IPS-NIHi7 (cell line): ENCODE results near the gene GALNT2.

Source experiments
- DNase-seq: peaks from one replicate; pipeline ENCODE4 v3.0.0; 2012; ENCODE audit warnings: mixed read lengths; ENCODE audit errors: extremely low spot score

The GALNT2 gene

DNA sequence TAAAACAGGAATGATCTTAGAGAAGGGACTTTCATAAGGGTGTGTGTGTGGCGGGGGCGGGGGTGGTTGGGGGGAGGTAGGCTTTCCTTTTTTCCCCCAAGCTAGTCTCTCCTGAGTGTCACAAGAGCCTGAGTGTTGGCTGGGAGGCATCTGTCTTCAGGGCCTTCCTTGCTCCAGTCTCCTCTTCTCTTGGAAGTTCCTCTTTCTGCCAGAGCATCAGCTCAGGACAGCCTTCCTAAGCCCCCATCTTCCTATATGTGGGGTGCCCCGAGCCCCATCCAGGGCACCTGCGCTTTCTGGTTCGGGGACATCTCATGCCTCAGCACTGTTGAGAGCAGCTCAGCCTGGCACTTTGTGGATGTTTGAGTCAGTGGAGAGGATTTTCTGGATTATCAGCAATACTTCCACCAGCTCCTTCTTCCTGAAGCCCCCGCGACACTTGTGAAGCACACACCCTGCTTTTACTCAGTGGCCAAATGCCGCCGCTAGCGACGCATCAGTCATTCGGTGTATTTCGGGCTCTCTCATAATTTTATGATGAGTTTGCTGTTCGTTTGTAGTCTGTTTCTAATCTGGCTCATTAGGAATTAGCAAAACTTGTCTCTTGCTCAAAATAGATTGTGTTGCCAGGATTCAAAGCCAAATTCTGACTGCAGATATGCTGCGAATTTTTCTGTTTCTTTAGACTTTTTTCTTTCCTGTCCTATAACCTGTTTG is 61.7 kb downstream of the GALNT2 start:
- DNase-seq: no peak

DNA sequence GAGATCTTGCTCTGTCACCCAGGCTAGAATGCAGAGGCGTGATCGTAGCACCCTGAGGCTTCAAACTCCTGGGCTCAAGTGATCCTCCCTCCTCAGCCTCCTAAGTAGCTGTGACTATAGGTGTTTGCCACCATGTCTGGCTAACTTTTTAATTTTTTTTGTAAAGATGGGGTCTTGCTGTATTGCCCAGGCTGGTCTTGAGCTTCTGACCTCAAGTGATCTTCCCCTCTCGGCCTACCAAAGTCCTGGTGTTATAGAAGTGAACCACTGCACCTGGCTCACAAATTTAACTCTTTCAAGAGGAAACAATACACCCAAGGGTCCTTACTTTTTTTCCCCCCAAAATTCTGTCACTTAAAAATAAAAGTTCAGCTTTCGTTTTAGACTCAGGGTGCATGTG is 62.3 kb downstream of the GALNT2 start:
- DNase-seq: no peak

DNA sequence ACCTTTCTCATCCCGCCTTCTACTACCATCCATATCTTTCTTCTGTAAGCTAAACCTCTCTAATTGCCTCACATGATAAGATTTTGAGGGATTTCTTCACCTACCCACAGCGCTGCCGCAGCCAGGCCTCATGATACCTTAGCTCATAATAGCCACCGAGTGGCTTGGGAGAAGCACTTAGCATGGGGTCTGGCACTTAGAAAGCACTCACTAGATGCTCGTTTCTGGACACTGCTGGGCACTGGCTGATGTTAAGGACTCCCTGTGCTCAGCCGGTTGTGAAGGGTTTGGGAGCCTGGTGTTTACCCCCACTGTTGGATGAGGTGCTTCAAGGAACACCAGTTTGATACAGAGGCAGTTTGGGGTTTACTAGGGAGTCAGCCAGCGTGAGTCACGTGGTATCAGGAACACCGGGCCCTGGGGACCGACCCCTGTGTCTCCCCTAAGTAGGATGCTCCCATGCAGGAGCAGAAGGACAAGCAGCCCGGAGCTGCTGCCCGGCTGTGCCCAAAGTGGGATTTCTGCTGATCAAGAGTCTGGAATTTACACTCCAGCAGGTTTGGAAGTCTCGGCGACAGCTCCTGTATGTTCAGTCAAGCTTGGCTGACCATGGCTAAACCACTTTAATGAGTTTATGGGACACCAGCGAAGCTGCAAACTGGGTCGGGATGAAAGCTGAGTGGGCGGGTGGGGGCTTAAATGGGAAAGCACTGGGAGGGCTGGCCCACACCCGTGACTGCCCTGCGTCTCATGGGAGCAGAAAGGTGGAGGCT is 63.3 kb downstream of the GALNT2 start:
- DNase-seq: no peak

DNA sequence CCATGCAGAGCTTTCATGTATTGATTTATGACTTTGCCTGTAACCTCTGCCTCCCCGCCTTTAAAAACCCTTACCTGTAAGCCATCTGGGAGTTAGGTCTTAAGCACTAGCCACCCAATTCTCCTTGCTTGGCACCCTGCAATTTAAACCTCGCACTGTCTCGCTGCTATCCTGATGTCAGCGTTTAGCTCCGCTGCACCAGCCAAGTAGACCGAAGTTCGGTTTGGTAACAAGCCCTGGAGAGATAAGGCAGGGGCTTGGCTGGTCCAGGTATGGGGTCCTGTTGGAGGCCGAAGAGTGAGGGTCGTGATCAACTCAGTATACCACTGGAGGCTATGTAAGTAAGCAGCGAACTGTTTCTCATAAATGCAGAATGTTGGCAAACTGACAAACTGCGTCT is 64.4 kb downstream of the GALNT2 start:
- no peak for DNase-seq

DNA sequence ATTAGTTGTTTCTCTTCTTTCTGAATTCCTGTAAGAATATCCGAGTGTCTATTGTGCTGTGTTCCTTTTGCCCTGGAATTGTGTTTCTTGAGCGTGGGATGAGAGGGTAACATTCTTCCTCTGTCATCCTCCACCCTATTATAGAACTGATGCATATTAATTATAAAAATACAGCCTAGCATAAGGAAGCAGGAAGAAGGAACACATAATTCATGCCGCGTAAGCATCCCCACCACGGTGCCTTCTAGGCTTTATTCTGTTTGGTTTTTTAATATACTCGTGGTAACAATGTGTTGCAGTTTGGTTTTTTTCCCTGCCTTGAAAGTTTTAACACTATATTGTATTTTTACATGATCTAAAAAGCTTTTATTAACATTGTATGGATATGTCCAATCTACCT is 65.7 kb downstream of the GALNT2 start:
- no peak for DNase-seq

DNA sequence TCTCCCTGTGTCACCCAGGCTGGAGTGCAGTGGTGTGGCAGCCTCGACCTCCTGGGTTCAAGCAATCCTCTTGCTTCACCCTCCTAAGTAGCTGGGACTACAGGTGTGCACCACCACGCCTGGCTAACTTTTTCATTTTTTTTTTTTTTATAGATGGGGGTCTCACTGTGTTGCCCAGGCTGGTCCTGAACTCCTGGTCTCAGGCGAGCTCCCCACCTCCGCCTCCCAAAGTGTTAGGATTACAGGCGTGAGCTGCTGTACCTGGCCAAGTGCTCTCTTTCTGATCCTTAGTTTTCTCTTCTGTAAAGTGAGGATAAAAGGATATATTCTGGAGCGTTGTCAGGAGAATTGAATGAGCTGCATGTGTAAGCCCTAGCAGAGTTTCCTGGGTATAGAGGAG is 68.7 kb downstream of the GALNT2 start:
- DNase-seq: no peak

DNA sequence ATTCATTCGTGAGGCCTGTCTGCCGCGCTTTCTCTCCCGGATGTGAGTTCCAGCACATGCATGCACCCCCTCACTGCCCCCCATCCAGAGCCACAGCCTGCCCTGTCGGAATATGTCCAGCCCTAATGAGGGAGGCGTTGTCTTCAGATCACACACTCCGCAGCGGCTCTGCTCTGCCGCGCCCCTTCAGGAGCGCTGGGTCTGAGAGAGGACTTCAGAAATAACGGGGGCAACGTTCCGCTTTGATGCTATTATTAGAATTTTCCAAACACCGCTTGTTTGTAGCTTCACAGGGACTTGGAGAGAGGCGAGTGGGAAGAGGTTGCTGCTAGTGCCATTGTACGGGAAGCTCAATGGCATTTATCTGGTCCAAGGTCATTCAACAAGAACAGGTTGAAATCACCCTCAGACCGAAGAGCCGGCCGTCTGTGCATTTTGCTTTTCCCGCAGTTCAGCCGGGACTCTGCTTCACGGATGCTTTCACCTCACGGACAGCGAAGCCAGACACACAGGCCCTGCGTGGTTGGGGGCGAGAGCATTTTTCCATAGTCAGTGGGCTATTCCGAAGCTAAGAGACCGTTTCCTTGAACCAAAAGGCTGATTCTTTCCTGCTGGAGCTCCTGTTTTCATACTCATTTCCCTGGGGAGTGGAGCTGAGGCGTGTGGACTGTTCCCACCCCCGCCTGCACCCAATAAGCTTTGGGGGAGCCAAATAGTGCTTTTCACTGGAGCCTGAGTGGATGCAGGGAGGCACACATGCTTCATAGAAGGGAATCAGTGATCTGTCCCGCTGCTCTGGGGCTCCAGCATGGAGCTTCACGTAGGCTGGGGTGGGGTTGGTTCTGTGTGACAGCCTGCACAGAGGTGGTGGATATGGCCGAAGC is 69.7 kb downstream of the GALNT2 start:
- no peak for DNase-seq

DNA sequence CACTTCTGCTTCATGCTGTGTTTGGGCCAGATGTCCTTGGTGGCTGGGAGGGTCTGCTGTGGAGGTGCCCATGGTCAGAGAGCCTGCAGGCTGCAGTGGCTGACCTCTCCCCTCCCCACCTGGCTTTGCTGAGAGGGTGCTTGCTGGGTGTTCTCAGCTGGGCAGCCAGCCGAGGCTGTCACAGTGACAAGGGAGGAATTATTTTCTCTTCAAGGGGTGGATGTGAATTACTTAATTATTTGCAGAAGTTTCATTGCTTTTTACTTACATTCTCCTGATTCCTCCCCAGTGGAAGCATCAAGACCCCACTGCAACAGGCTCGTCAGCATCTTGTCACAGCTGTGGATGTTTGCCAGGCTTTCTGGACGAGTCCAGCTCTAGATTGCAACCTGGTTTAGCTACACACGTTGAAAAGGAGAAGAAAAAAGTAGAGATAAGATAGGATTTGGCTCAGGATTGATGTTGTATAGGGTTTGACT is 70.3 kb downstream of the GALNT2 start:
- DNase-seq: no peak

DNA sequence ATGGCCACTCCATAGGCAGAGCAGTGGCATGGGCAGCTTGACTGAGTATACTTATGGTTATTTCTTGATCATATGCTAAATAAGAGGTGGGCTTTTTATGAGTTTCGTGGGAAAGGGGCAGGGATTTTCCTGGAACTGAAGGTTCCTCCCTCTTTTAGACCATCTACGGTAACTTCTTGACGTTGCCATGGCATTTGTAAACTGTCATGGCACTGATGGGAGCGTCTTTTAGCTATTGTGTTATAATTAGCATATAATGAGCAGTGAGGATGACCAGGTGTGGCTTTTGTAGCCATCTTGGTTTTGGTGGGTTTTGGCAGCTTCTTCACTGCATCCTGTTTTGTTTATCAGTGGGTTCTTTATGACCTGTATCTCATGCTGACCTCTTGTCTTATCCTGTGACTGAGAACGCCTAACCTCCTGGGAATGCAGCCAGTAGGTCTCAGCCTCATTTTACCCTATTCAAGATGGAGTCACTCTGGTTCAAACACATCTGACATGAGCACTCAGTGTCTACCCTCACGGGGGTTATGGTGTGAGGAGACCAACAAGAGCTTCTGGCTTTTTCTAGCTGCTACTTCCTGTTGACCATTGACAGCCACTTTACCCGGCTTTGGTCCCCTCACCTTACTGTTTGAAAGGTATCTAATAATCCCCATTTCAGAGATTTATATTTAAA is 71.7 kb downstream of the GALNT2 start:
- no peak for DNase-seq

DNA sequence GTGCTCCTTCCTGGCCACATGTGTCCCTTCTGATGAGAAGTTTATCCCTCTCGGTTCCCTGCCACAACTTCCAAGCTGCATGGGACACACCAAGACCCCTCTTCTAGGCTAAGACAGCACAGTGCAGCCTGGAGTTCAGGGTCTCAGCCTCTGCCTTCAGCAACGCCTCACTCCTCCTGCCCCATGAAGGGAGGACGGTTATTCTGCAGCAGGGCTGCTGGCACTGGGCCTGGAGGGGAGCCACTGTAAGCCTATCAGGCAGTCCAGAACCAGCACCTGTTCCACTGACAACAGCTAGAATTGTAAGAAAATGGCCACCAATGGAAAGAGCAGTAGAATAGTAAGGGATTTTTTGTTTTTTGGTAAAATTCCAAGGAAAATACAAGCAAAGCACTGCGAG is 72.3 kb downstream of the GALNT2 start:
- no peak for DNase-seq

DNA sequence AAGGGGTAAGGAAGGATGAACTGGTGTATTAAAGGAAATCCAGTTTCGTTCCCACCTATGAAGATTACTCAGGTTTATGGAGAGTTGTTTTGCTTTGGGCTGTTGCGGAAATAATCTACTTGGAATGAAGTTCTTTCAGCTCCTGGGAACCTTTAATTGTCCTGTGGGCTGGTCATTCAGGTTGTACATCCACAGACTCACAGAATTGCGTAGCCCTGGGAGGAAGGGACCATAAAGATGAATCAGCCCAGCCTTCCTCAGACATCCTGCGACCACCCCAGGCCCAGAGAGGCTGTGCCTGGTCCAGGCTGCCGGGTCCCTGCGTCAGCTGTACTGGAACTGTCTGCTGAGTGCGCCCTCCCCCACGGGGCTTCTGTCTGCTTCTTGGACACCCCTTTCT is 72.7 kb downstream of the GALNT2 start:
- no peak for DNase-seq

DNA sequence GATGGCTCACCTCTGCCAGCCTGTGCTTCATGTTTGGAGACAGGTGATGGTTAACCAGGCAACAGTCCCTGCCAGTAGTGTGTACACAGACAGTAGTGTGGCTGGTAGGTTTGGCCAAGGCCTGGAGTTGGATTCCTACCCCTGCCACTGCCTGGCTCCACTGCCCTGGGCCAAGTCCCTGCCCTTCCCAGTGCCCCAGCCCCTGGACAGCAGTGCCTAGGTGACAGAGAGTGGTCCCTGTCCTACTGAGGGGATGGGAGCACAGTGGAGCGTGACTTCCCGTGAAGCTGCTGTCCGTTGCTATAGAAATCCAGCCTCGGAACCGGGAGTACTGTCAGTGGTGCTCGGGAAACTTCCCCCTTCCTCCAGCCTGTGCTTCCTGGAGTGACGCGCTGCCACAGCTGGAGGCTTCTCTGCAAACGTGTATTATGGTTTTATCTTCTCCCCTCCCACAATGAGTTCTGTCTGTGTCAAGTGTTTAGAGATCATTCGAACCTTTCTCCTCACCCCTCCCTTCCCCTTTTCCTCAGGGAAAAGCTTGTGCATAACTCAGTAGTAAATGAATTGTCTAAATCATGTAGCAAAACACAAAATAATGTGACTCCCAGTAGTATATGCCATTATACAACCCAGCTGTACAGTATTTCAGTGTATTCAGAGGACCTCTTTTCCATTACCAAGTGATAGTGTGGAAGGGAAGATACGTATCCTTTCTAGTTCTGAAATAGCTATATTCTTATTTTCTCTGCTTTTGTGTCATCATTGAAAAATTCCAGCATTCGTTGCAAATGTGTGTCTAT is 73.4 kb downstream of the GALNT2 start:
- DNase-seq: no peak

DNA sequence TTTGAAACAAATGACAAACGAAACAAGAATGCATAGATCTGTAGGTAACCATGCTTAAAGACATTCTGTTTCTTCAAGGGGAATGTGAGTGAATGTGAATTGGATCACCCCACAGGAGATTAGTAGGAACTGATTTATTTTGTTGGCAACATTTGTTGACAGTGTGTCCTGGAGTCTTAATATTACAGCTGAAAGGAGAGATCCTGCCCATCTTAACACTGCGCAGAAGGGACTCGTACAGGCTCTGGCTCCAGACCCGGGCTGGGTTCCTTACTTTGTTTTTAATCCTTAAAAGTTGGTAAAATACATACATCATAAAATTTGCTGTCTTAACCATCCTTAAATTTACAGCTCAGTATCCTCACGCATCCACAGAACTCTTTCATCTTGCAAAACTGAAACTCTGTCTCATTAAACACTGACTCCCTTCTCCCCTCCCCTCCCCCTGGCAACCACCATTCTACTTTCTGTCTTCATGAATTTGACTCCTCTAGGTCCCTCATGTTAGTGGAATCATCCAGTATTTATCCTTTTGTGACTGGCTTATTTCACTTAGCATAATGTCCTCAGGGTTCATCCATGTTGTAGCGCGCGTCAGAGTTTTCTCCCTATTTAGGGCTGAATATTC is 74.1 kb downstream of the GALNT2 start:
- DNase-seq: no peak

DNA sequence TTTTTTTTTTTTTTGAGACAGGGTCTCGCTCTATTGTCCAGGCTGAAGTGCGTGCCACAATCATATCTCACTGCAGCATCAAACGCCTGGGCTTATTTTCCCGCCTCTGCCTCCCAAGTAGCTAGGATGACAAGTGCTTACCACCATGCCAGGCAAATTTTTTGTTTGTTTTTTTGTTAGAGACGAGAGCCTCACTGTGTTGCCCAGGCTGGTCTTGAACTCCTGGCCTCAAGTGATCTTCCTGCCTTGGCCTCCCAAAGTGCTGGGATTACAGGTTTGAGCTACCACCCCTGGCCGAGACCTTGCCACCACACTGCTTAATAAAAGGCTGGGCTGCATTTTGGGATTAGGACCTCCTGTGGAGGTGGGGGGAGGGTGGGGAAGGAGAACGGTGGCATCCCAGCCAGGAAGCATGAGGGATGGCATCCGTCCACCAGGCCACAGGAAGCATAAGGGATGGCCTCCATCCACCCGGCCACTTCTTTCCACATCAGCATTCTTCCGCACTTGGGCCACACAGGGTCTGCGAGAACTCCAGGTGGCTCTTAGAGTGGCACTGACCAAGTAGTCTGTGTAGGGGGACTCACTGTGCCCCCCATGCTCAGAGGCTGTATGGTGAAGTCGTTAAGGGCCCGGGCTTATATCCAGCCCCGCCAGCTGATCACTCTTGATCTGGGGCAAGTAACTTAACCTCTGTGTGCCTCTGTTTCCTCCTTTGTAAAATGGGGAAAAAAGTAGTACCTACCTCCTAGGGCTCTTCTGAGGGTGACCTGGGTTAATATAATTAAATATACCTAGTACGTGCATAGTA is 75.0 kb downstream of the GALNT2 start:
- no peak for DNase-seq

DNA sequence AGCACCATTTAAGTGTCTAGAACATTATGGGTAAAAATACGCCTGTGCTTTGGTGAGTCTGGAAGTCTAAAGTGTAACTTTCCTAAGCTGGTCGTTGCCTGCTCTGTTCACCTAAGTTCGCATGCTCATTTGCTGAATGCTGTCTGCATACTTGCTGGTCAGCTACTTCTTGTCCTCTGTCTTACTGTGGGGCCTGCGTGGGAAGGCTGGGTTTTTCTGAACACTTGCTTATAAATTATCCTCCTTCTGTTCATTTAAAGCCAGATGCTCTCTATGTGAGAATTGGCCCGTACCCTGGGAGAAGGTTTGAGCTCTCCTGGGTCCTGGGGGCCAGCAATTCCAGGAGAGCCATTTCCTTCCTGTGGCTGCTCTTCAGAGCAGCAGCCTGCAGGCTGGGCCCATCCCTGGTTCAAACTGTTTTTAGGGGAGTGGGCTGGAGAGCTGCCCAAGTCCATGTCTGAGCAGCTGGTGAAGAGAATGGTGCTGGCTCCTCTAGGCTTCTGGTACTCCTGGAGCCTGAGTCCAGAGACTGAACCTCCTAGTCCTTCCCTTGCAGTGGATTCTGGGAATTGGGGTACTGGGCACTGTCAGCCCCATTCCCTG is 75.7 kb downstream of the GALNT2 start:
- no peak for DNase-seq

DNA sequence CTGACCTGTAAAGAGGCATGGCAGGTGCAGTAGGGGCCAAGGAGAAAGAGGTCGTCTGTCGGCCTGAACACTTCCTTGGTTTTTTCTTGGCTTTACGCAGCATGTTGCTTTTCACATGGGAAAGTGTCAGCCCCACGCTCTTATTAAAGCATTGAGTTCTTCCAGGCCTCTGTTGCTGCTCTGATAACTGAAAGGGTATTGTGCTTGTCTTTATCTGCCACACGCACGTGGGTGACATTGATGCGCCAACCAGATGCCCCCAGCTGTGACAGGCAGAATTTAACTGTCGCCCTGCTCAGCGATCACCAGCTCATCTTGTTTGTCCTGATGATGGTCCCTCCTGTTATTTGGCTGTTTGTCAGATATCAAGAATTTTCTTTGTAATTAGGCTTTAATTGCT is 76.5 kb downstream of the GALNT2 start:
- DNase-seq: no peak

DNA sequence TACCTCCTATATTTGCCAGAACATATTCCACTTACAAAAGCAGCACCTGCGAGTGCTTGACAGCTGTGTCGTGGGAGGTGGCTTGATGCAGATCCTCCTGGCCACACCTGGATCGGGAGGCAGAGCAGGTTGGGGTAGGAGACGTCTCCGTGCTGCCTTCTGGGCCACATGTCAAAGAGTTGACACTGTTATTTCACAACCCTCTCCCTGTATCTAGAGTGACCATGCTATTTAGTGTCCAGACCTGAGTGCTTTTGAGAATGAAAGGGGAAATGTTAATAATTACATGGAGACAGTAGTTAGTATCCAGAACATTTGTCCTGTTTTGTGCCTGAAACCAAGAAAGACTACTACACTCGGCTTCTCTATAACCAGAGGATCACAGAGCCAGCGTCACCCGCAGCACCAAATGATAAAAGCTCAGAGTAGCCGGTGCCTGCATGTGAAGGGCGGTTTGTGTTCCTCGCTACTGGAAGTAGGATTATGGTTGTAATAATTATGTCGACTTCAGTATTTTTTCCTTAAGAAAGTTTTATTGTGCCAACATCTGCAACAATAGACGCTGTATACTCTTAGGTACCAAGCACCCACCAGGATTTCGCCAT is 77.1 kb downstream of the GALNT2 start:
- DNase-seq: no peak

DNA sequence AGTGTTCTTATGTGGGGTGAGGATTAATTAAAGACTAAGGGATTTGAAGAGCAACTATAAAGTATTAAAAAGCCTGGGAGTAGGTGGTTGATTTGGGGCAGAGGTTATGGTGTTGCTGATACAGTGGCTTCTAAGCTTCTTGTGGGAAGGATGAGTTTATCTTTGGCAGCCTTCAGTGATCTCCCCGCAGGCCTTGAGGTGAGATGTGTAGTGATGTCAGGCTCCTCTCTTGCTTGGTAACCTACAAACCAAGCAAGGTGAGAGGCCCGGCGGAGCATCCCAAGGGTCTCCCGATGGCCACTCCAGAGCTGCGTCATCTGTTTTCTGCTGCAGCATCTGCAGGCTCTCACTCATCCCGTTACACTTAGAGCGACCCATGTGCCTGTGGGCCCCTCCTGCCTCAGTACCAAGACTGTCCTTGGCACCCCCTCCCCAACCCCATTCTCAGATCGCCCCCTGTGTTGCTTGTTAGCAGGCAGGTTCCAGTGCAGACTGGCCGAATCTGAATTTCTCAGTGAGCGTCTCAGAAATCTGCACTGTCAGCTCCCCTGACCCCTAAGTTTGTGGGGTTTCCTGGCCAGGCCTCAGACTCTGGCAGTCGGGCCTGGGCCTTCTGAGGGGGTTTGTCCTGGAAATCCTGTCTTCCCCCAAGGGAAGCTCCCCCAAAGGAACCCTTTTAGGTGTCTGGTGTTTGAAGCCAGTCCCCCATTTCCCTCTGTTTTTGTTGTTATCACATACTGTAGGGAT is 77.9 kb downstream of the GALNT2 start:
- no peak for DNase-seq
